GM10248 (cell line): ENCODE results near the gene SLC22A15.
"Not testable (repeated sequence)": the region's sequence is repeated elsewhere in the genome, so short reads cannot be mapped to it uniquely, and the experiment has no call there.

Experiments used
- CTCF ChIA-PET: fragments of 300-600 bp; sonication (Branson Sonifier 250); formaldehyde crosslinking; extraction: SDS; loops from one replicate; lab custom pipeline; 2021; ENCODE audit warnings: antibody characterized with exemption; lab: Yijun Ruan, JAX
- POLR2A ChIA-PET: fragments of 350-650 bp; sonication (Branson Sonifier 250); formaldehyde crosslinking; extraction: SDS; loops from one replicate; lab custom pipeline; 2020; ENCODE audit warnings: antibody characterized with exemption; lab: Yijun Ruan, JAX
- DNase-seq: peaks from one replicate; pipeline ENCODE4 v3.0.0; 2012; ENCODE audit errors: extremely low spot score
- CTCF ChIP-seq: IDR thresholded peaks from 2 replicates; pipeline ENCODE4 v1.5.1; 2012; ENCODE audit warnings: mild to moderate bottlenecking, low read depth; ENCODE audit errors: extremely low read depth, missing control alignments, control extremely low read depth

SLC22A15 gene

GRCh38 chr1:115969509-115969908 lies 6.8 kb upstream of the SLC22A15 start:
- CTCF ChIA-PET: no interaction called here
- POLR2A ChIA-PET: no interaction called here
- TF ChIP-seq CTCF: no peak
- no peak for DNase-seq

- CTCF ChIA-PET: interaction anchor here (0.8 to 1.2 kb wide), 3 partner anchors 9 to 10 kb away, joined by 4 to 5 read pairs (median 4); no protein-coding TSS in a partner anchor
Measured at GRCh38 chr1:115971778-115972177, 4.5 kb upstream of the SLC22A15 start.

GRCh38 chr1:115973154-115973553 lies 3.2 kb upstream of the SLC22A15 start:
- TF ChIP-seq CTCF: no peak
- DNase-seq: no peak
- CTCF ChIA-PET: interaction anchor here (1.0 to 1.7 kb wide), 3 partner anchors 8 to 31 kb away, joined by 3 to 4 read pairs (median 3); no protein-coding TSS in a partner anchor
- POLR2A ChIA-PET: no interaction called here

More at GRCh38 chr1:115971778-115972177, 4.5 kb upstream of the SLC22A15 start:
- DNase-seq, POLR2A ChIA-PET: not testable (repeated sequence)

- no peak for DNase-seq
- ChIA-PET CTCF (interaction anchor here (1.4 kb wide), 1 partner anchor 19 kb away, joined by 3 read pairs; no protein-coding TSS in a partner anchor), POLR2A (no interaction called here)
- no peak for TF ChIP-seq CTCF
Measured at GRCh38 chr1:115975569-115976061, 698 bp upstream of the SLC22A15 start.

GRCh38 chr1:115976921-115977498 lies 697 bp downstream of the SLC22A15 start:
- no peak for TF ChIP-seq CTCF

GRCh38 chr1:115977499-115978258 lies 1.4 kb downstream of the SLC22A15 start:
- ChIA-PET POLR2A (no interaction called here), CTCF (interaction anchor here (0.9 to 1.1 kb wide), 3 partner anchors 19 to 170 kb away, joined by 3 read pairs; no protein-coding TSS in a partner anchor)
- no peak for TF ChIP-seq CTCF
- DNase-seq: no peak

More at GRCh38 chr1:115976921-115977498, 697 bp downstream of the SLC22A15 start:
- ChIA-PET CTCF (interaction anchor here (1.1 kb wide), 1 partner anchor 168 kb away, joined by 3 read pairs; no protein-coding TSS in a partner anchor), POLR2A (no interaction called here)
- no peak for DNase-seq
